HG03139 (cell line): Measurements from ENCODE around the gene RIPOR1.
"Not testable (repeated sequence)": the region's sequence is repeated elsewhere in the genome, so short reads cannot be mapped to it uniquely, and the experiment has no call there.

Source experiments
- ATAC-seq: cut with Tn5 transposase; IDR thresholded peaks from one replicate; pipeline ENCODE4 v1.9.1; 2021; ENCODE audit not compliant: unreplicated experiment

Gene RIPOR1

GRCh38 chr16:67514382-67514828 lies 14.2 kb upstream of the RIPOR1 start:
- peak; percentile 45 for ATAC-seq

DNA sequence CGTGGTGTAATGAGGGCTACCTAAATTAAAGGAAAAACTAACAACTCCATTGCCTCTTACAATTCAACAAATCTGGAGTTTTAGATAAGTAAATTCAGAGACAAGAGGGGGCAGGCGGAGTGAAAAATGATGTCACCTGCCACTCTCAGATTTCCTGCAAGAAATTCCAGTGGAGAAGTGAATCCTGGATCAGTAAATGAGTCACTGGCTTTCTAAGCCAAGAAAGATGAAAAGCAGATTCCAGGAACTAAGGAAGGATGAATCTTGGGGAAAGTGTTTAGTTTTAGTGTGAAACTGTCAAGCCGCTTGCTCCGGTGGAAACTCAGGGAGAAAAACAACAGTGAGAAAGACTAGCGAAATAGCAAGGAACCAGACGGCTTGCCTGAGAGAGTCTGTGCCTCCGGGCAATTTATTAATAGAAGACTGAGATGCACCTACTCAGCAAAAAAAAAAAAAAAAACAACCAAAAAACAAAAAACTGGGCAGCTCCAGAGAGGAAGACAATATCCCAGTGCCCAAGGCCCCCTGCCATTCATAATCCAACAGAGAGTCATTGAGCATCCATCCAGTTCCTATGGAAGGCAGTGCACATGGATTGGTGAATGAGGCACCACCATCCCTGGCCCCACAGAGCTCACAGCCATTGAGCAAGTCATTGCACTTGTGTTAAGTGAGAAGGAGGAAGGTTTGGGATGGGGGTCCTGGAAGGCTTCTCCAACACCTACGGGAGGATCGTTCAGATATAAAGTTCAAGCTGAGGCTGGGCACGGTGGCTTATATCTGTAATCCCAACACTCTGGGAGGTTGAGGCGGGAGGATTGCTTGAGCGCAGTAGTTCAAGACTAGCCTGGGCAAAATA lies 12.1 kb upstream of the RIPOR1 start:
- ATAC-seq: no peak

GRCh38 chr16:67517155-67517445 lies 11.5 kb upstream of the RIPOR1 start:
- ATAC-seq: no peak

DNA sequence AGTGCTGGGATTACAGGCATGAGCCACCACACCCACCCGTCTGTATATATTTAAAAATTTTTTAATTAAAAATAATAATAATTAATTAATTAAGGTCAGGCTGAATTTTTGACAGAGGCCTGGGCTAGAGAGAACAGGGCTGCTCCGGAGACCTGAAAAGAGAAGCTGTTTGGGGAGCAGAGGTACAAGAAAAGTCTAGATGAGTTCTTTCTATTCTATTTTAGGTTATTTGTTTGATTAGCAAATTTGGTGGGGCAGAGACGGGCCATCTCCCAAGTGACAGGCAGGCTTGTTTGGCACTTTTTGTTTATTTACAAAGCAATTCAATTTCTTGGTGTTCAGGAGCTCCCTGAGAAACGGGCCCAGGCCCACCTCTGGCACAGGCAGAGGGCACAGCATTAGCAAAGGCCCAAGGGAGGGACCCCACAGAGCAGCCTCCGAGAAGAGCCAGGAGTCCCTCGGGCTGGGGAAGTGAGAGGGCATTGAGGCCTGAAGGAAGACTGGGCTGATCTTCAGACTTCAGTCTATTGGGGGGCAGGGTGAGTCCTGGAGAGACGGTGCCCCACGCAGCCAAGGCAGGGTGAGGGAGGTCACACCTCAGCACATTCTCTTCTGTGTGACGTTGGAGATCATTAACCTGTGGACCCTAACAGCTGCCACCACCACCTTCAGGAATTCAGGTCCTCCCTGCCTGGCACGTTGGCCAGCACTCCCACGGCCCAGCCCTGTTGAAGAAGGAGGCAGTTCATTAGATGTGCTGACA lies 10.8 kb upstream of the RIPOR1 start:
- ATAC-seq: no peak

GRCh38 chr16:67518676-67519075 lies 10.0 kb upstream of the RIPOR1 start:
- no peak for ATAC-seq

GRCh38 chr16:67519242-67519641 lies 9.4 kb upstream of the RIPOR1 start:
- ATAC-seq: no peak

GRCh38 chr16:67521095-67521804 lies 7.4 kb upstream of the RIPOR1 start:
- peak; percentile 60 for ATAC-seq

- ATAC-seq: no peak
These were observed 3.3 kb upstream of the RIPOR1 start for GRCh38 chr16:67525176-67525860.

DNA sequence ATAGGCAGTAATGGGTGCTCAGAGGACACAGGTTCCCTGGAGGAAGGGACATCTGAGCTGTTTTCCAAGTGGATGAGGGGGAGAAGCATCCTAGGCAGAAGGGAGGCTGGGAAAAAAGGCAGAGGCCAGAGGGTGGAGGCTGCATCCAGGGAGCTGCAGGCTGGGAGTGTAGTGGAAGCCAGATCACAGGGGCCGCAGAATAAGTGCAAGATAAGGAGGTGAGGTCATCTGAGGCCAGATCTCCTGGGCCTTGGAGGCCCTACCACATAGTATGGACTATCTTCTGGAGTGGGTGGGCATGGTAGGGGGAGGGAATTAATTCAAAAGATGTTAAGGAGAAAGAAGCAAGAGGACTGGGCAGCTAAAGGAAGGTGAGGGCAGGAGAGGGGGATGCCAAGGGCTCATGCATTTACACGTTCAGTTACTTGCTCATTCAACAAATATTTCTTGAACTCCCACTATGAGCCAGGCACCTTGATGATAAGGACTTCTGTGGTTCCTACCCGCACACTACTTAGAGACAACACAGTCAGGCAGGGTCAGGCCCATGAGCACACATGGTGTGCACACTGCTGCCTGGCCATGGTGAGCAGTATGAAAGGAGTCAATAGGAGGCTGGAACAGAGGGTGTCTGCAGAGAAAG lies 2.4 kb upstream of the RIPOR1 start:
- ATAC-seq: no peak

GRCh38 chr16:67528870-67529581 lies 397 bp downstream of the RIPOR1 start:
- no peak for ATAC-seq

GRCh38 chr16:67529582-67530012 lies 968 bp downstream of the RIPOR1 start:
- no peak for ATAC-seq

GRCh38 chr16:67530013-67530939 lies 1.6 kb downstream of the RIPOR1 start:
- ATAC-seq: no peak

DNA sequence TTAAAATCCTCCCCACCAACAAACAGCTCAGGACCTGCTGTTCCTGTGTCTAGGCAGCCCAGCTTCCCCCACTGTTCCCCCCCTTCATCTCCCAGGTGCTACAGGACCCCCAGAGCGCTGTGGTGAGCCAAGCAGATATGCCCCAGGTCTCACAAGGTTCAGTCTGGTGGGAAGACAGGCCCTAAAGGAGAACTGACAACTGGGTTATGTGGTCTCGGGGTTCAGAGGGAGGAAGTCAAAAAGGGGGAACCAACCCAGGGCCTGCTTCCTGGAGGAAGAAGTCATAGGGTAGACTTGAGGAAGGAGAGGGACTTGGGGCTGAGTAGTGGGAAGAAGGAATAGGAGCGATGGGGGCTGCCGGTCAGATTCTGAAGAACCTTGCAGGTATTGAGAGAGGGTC lies 2.6 kb downstream of the RIPOR1 start:
- ATAC-seq: no peak

DNA sequence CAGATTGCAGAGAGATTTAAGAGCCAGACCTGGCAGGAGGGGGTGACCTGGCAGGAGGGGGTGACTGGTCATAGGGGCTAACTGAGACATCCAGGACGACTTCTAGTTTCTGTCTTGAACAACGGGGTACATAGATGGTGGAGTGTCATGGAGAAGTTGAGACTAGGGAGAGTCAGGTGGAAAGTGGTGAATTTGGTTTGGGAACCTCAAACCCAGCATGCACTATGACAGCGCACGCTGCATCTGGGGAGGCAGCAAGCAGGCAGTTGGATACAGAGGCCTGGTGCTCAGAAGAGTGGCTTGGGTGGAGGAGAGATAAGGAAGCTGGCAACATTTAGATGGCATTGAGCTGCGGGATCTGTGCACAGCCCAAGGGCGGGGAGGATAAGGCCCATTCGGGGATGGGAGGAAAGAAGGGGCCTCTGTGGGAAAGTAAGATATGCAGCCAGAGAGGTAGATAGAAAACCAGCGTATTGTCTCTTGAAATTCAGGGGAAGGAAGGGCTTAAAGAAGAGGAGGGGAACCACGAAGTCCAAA lies 4.5 kb downstream of the RIPOR1 start:
- no peak for ATAC-seq

- ATAC-seq: not testable (repeated sequence)
These were observed 5.4 kb downstream of the RIPOR1 start for GRCh38 chr16:67533987-67534386.

- ATAC-seq: no peak
These were observed 5.8 kb downstream of the RIPOR1 start for GRCh38 chr16:67534431-67534830.

DNA sequence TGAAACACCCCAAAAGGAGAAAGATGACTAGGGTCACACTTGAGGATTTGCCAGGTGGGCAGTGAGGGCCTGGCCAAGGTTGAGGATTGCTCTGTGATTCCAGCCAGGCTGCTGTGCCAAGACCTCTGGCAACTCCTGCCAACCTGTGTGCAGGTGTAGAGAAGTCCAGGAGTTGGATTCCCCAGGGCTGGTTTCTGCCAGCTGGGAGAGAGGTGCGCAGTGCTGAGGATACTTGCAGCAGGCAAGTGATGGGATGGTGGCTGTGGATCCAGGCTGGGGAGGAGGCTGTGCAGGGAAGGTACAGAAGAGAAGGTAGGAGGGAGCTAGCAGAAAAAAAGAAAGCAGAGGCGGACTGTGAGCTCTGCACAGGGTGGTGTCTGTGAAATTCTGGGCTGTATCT lies 6.6 kb downstream of the RIPOR1 start:
- ATAC-seq: no peak

- ATAC-seq: no peak
These were observed 8.6 kb downstream of the RIPOR1 start for GRCh38 chr16:67537270-67537635.
